IMR-90 (cell line): ENCODE data around the gene PRSS35. TPM values are rescaled to one million over a fixed set of nuclear protein-coding genes. Genes with fewer than 3 reads are reported as not detected.

Source experiments
- ATAC-seq: fragments of 200-7000 bp; cut with Tn5 transposase; 2 replicates; pipeline ENCODE4 v1.9.1; 2020; ENCODE audit warnings: low read depth, mild to moderate bottlenecking, moderate library complexity
- BruUV-seq: library from RNA; stranded (reverse); fragments of 400-500 nt; replicated peaks from 2 replicates; lab custom pipeline; 2021; lab: Mats Ljungman, UMichigan
- CTCF ChIA-PET: fragments of 300-600 bp; formaldehyde crosslinking; extraction: SDS; loops from one replicate; lab custom pipeline; 2021; ENCODE audit warnings: antibody characterized with exemption; lab: Yijun Ruan, JAX
- POLR2A ChIA-PET: fragments of 300-600 bp; sonication (Branson Sonifier 250); formaldehyde crosslinking; loops from one replicate; lab custom pipeline; 2022; ENCODE audit warnings: antibody characterized with exemption; ENCODE audit not compliant: unreplicated experiment; lab: Charles Lee
- DNase-seq: peaks from one replicate; pipeline ENCODE4 v3.0.0; 2013
- H2AFZ ChIP-seq: replicated peaks from 2 replicates; pipeline ENCODE3; 2013; ENCODE audit warnings: low read length, mild to moderate bottlenecking; ENCODE audit not compliant: poor library complexity
- H2AK5ac ChIP-seq: 2 replicates; pipeline ENCODE4 v1.6.1; 2013; ENCODE audit warnings: low read depth, low read length, inconsistent platforms
- H2AK9ac ChIP-seq: replicated peaks from 2 replicates; pipeline ENCODE3; 2013; ENCODE audit warnings: mild to moderate bottlenecking, low read depth, low read length, moderate library complexity; ENCODE audit not compliant: poor library complexity
- H2BK120ac ChIP-seq: 2 replicates; pipeline ENCODE4 v1.6.1; 2013; ENCODE audit warnings: low read depth, low read length, inconsistent platforms
- H2BK15ac ChIP-seq: 3 replicates; pipeline ENCODE4 v1.6.1; 2013; ENCODE audit warnings: low read depth, low read length, inconsistent platforms
- H2BK20ac ChIP-seq: 2 replicates; pipeline ENCODE4 v1.6.1; 2013; ENCODE audit warnings: low read depth, mild to moderate bottlenecking, inconsistent platforms, low read length, moderate library complexity
- H2BK5ac ChIP-seq: 2 replicates; pipeline ENCODE4 v1.6.1; 2013; ENCODE audit warnings: mild to moderate bottlenecking, low read depth, low read length, inconsistent platforms; ENCODE audit not compliant: poor library complexity, severe bottlenecking
- H3K14ac ChIP-seq: replicated peaks from 2 replicates; pipeline ENCODE4 v1.6.1; 2013; ENCODE audit warnings: low read depth, low read length, inconsistent platforms
- H3K18ac ChIP-seq: 2 replicates; pipeline ENCODE4 v1.6.1; 2013; ENCODE audit warnings: low read depth, low read length, control low read depth
- H3K23ac ChIP-seq: 2 replicates; pipeline ENCODE4 v1.6.1; 2013; ENCODE audit warnings: low read depth, low read length, inconsistent platforms
- H3K27ac ChIP-seq: 2 replicates; pipeline ENCODE4 v1.5.1; 2013; ENCODE audit warnings: mild to moderate bottlenecking, control low read depth, low read length; ENCODE audit not compliant: insufficient read depth
- H3K27me3 ChIP-seq: 2 replicates; pipeline ENCODE4 v1.6.1; 2013; ENCODE audit warnings: low read length; ENCODE audit not compliant: control insufficient read depth, insufficient read depth
- H3K36me3 ChIP-seq: 2 replicates; pipeline ENCODE4 v1.6.1; 2013; ENCODE audit warnings: low read length, mixed read lengths; ENCODE audit not compliant: control insufficient read depth, insufficient read depth
- H3K4ac ChIP-seq: 2 replicates; pipeline ENCODE4 v1.6.1; 2013; ENCODE audit warnings: low read depth, low read length, inconsistent platforms
- H3K4me1 ChIP-seq: 2 replicates; pipeline ENCODE4 v1.6.1; 2013; ENCODE audit warnings: low read length, mixed read lengths; ENCODE audit not compliant: control insufficient read depth, insufficient read depth
- H3K4me2 ChIP-seq: 2 replicates; pipeline ENCODE4 v1.6.1; 2013; ENCODE audit warnings: low read depth, mild to moderate bottlenecking, control low read depth, low read length, moderate library complexity
- H3K4me3 ChIP-seq: 2 replicates; pipeline ENCODE4 v1.5.1; 2013; ENCODE audit warnings: low read depth, mild to moderate bottlenecking, control low read depth, low read length, moderate library complexity; ENCODE audit not compliant: insufficient read depth
- H3K56ac ChIP-seq: 2 replicates; pipeline ENCODE4 v1.6.1; 2013; ENCODE audit warnings: low read length, inconsistent platforms; ENCODE audit not compliant: insufficient read depth; ENCODE audit errors: extremely low read depth
- H3K79me1 ChIP-seq, 2 experiments: 2 replicates each; pipeline ENCODE4 v1.6.1; 2013; ENCODE audit warnings: low read length in 2 of 2, inconsistent platforms in 1 of 2, low read depth in 1 of 2
- H3K9ac ChIP-seq: 2 replicates; pipeline ENCODE4 v1.6.1; 2013; ENCODE audit warnings: low read depth, low read length, control low read depth
- H3K9me1 ChIP-seq: 2 replicates; pipeline ENCODE4 v1.6.1; 2013; ENCODE audit warnings: low read length, inconsistent platforms; ENCODE audit not compliant: insufficient read depth
- H3K9me3 ChIP-seq: 2 replicates; pipeline ENCODE4 v1.6.1; 2013; ENCODE audit warnings: low read length; ENCODE audit not compliant: control insufficient read depth, insufficient read depth
- H4K20me1 ChIP-seq: 2 replicates; pipeline ENCODE4 v1.6.1; 2013; ENCODE audit warnings: low read length, inconsistent platforms; ENCODE audit not compliant: insufficient read depth
- H4K5ac ChIP-seq: 2 replicates; pipeline ENCODE4 v1.6.1; 2013; ENCODE audit warnings: mild to moderate bottlenecking, low read depth, low read length, control low read depth
- H4K8ac ChIP-seq, 2 experiments: 2 replicates each; pipeline ENCODE4 v1.6.1; 2013; ENCODE audit warnings: low read depth in 2 of 2, low read length in 2 of 2, control low read depth in 1 of 2, inconsistent platforms in 1 of 2
- H4K91ac ChIP-seq: 2 replicates; pipeline ENCODE4 v1.6.1; 2013; ENCODE audit warnings: low read depth, low read length, inconsistent platforms; ENCODE audit not compliant: insufficient read depth
- BHLHE40 ChIP-seq: fragments of 150-350 bp; IDR thresholded peaks from 2 replicates; pipeline ENCODE4 v1.6.1; 2016; ENCODE audit warnings: mild to moderate bottlenecking, low read depth, low read length
- CEBPB ChIP-seq: IDR thresholded peaks from 2 replicates; pipeline ENCODE4 v1.6.1; 2012; ENCODE audit warnings: low read depth, low read length, improper control_type of control experiment
- CHD1 ChIP-seq: IDR thresholded peaks from 2 replicates; pipeline ENCODE4 v1.6.1; 2012; ENCODE audit warnings: low read depth, low read length, improper control_type of control experiment
- CTCF ChIP-seq: conservative IDR thresholded peaks from 2 replicates; pipeline ENCODE4 v1.5.1; 2012; ENCODE audit warnings: mild to moderate bottlenecking, low read depth, low read length, improper control_type of control experiment
- ELK1 ChIP-seq: fragments of 150-350 bp; IDR thresholded peaks from 2 replicates; pipeline ENCODE4 v1.6.1; 2016; ENCODE audit warnings: low read depth, mild to moderate bottlenecking, low read length, moderate library complexity, borderline replicate concordance
- FOS ChIP-seq: fragments of 150-350 bp; IDR thresholded peaks from 2 replicates; pipeline ENCODE4 v1.6.1; 2016; ENCODE audit warnings: low read depth, low read length
- MAFK ChIP-seq: IDR thresholded peaks from 2 replicates; pipeline ENCODE4 v1.6.1; 2012; ENCODE audit warnings: low read depth, low read length, improper control_type of control experiment
- MAZ ChIP-seq: IDR thresholded peaks from 2 replicates; pipeline ENCODE4 v1.6.1; 2012; ENCODE audit warnings: low read depth, mild to moderate bottlenecking, low read length, improper control_type of control experiment, moderate library complexity, borderline replicate concordance
- MXI1 ChIP-seq: IDR thresholded peaks from 2 replicates; pipeline ENCODE4 v1.6.1; 2012; ENCODE audit warnings: low read depth, mild to moderate bottlenecking, low read length, moderate library complexity, borderline replicate concordance
- NFE2L2 ChIP-seq: fragments of 150-350 bp; IDR thresholded peaks from 2 replicates; pipeline ENCODE4 v1.6.1; 2016; ENCODE audit warnings: low read depth, mild to moderate bottlenecking, low read length
- POLR2A ChIP-seq: IDR thresholded peaks from 2 replicates; pipeline ENCODE4 v1.6.1; 2012; ENCODE audit warnings: mild to moderate bottlenecking, low read depth, low read length
- RAD21 ChIP-seq: IDR thresholded peaks from 2 replicates; pipeline ENCODE4 v1.6.1; 2012; ENCODE audit warnings: low read length, improper control_type of control experiment
- RCOR1 ChIP-seq: IDR thresholded peaks from 2 replicates; pipeline ENCODE4 v1.6.1; 2012; ENCODE audit warnings: mild to moderate bottlenecking, low read length, improper control_type of control experiment; ENCODE audit not compliant: insufficient replicate concordance
- RFX5 ChIP-seq: IDR thresholded peaks from 2 replicates; pipeline ENCODE4 v1.8.0; 2012; ENCODE audit warnings: low read depth, mild to moderate bottlenecking, low read length, moderate library complexity
- SMC3 ChIP-seq: fragments of 150-350 bp; IDR thresholded peaks from 2 replicates; pipeline ENCODE4 v1.6.1; 2016; ENCODE audit warnings: low read depth, mild to moderate bottlenecking, antibody characterized with exemption, low read length, moderate library complexity
- WGBS, 2 experiments: methylation state at CpG; one replicate each; pipeline versions ENCODE4 v1.1.5 to v1.1.7; 2013; ENCODE audit warnings: missing lambda C conversion rate in 2 of 2; ENCODE audit not compliant: insufficient read length in 1 of 2; ENCODE audit errors: extremely low coverage in 2 of 2; 5-methylcytosine and 5-hydroxymethylcytosine counted together
- dilution Hi-C: fragments of 300-500 bp; cut with HindIII; formaldehyde crosslinking; loops from one replicate; pipeline ENCODE4 v1.14.3; 2018; ENCODE audit warnings: low sequenced_read_pairs; ENCODE audit not compliant: unreplicated experiment
- in situ Hi-C: fragments of 300-500 bp; cut with MboI; formaldehyde crosslinking; loops from 3 replicates; pipeline ENCODE4 v1.14.3; 2019; ENCODE audit warnings: low sequenced_read_pairs, inconsistent platforms, mixed read lengths
- intact Hi-C: fragments of 100-400 bp; cut with micrococcal nuclease; formaldehyde crosslinking; loops from 2 replicates; pipeline ENCODE4 v1.10.0; 2022
- polyA plus RNA-seq, 3 experiments: library from polyadenylated mRNA; depleted of rRNA; stranded (reverse); fragments of >200 nt; gene quantifications; 2 replicates each; pipeline ENCODE4 v1.2.3, GENCODE V29; 2012; ENCODE audit warnings: low replicate concordance in 1 of 3
- total RNA-seq: library from RNA; depleted of rRNA; stranded (reverse); fragments of >200 nt; gene quantifications from 2 replicates; pipeline ENCODE4 v1.2.3, GENCODE V29; 2012
- TF ChIP-seq, protein P1 (sequence below): fragments of 150-350 bp; IDR thresholded peaks from 2 replicates; pipeline ENCODE4 v1.6.1; 2017; ENCODE audit warnings: mild to moderate bottlenecking, antibody characterized with exemption, low read length, low read depth

PRSS35 gene
- total and polyA plus RNA-seq, 2 of the 4 experiments (the other 2 are of a cell fraction), result 5.2 to 5.6 TPM

DNA sequence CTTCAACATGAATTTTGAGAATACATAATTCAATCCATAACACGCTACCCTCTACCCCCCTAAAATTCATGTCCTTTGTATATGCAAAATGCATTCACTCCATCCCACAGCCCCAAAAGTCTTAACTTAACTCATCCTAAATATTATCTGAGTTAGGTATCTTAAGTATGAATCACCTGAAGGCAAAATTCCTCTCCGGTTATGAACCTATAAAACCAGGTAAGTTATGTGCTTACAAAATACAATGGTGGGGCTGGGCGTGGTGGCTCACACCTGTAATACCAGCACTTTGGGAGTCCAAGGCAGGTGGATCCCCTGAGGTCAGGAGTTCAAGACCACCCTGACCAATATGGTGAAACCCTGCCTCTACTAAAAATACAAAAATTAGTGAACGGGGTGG, 23.5 kb upstream of the PRSS35 start:
- no peak overlapping the region for H2BK15ac ChIP-seq
- no peak overlapping the region for H3K14ac ChIP-seq
- H2BK120ac ChIP-seq, result no peak overlapping the region
- no peak overlapping the region for H4K8ac ChIP-seq
- no peak overlapping the region for H2BK20ac ChIP-seq
- no peak overlapping the region for H3K9ac ChIP-seq
- no peak for ATAC-seq
- WGBS, 2 experiments, result no CpG with 5 or more reads among the region's 4 CpGs
- no peaks in the 10 kb centered on the region for H4K20me1 ChIP-seq
- H3K4ac ChIP-seq, result no peak overlapping the region
- no peak overlapping the region for H2BK5ac ChIP-seq
- H3K9me1 ChIP-seq, result no peaks in the 10 kb centered on the region
- dilution Hi-C loops, result no loop called here
- no peak overlapping the region for H4K91ac ChIP-seq
- no peaks in the 10 kb centered on the region for H3K79me1 ChIP-seq
- BruUV-seq, result no TSS peak
- H2AK9ac ChIP-seq, result no peak overlapping the region
- TF ChIP-seq MXI1 (no peak), RCOR1 (no peak), RAD21 (no peak), POLR2A (no peak), MAZ (no peak), FOS (no peak), CTCF (no peak), NFE2L2 (no peak), SMC3 (no peak), BHLHE40 (no peak), ELK1 (no peak), RFX5 (no peak), MAFK (no peak), CEBPB (no peak), CHD1 (no peak)
- TF ChIP-seq, protein P1, sequence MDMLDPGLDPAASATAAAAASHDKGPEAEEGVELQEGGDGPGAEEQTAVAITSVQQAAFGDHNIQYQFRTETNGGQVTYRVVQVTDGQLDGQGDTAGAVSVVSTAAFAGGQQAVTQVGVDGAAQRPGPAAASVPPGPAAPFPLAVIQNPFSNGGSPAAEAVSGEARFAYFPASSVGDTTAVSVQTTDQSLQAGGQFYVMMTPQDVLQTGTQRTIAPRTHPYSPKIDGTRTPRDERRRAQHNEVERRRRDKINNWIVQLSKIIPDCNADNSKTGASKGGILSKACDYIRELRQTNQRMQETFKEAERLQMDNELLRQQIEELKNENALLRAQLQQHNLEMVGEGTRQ, result no peak
- no peak overlapping the region for H3K56ac ChIP-seq
- H3K27me3 ChIP-seq, result peaks cover 3% of the 10 kb centered on the region; the same call in 1 of the 2 replicates
- H3K18ac ChIP-seq, result no peak overlapping the region
- H3K36me3 ChIP-seq, result no peaks in the 10 kb centered on the region
- no peaks in the 10 kb centered on the region for H3K4me1 ChIP-seq
- no peaks in the 10 kb centered on the region for H3K9me3 ChIP-seq
- H3K4me3 ChIP-seq, result no peak overlapping the region
- no peak overlapping the region for H3K4me2 ChIP-seq
- H4K5ac ChIP-seq, result no peak overlapping the region
- no peak overlapping the region for H3K23ac ChIP-seq
- no peak overlapping the region for H2AK5ac ChIP-seq
- intact Hi-C loops, result no loop called here
- ChIA-PET CTCF (no interaction called here), POLR2A (no interaction called here)
- no peak for DNase-seq
- in situ Hi-C loops, result no loop called here
- no peak overlapping the region for H3K27ac ChIP-seq
- no peak overlapping the region for H2AFZ ChIP-seq
